ENCODE data around the gene CDKN2AIP.

DNA sequence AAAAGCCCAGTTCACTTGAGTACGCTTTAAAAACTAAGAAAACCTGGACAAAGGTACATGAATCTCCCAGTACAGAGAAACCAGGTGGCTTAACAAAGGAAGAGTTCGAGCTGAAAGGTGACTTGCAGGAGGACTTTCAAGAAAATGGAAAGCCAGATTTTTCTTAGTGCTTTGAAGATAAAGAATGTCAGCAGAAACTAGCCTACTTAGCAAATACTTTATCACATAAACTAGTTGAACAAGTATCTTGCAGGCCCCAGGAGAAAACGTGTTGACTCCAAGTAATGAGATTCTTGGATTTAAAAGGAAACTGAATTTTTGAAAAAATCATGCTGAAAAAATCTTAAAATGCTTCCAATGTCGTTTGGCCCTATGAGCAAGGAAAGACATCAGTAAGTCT lies 26.4 kb downstream of the CDKN2AIP start:
- TF ChIP-seq EP300 (IDR thresholded peaks at IDR 0.05) (no peak), POLR2AphosphoS5 (IDR thresholded peaks at IDR 0.05) (no peak)
- TF ChIP-seq, protein P1, sequence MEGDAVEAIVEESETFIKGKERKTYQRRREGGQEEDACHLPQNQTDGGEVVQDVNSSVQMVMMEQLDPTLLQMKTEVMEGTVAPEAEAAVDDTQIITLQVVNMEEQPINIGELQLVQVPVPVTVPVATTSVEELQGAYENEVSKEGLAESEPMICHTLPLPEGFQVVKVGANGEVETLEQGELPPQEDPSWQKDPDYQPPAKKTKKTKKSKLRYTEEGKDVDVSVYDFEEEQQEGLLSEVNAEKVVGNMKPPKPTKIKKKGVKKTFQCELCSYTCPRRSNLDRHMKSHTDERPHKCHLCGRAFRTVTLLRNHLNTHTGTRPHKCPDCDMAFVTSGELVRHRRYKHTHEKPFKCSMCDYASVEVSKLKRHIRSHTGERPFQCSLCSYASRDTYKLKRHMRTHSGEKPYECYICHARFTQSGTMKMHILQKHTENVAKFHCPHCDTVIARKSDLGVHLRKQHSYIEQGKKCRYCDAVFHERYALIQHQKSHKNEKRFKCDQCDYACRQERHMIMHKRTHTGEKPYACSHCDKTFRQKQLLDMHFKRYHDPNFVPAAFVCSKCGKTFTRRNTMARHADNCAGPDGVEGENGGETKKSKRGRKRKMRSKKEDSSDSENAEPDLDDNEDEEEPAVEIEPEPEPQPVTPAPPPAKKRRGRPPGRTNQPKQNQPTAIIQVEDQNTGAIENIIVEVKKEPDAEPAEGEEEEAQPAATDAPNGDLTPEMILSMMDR (IDR thresholded peaks at IDR 0.05) = no peak

All from stomach (tissue), 4 donors.